SJCRH30 (cell line): ENCODE measurements around the gene RCOR1. TPM values are rescaled to one million over a fixed set of nuclear protein-coding genes. Genes with fewer than 3 reads are reported as not detected.
"Not testable (repeated sequence)": the region's sequence is repeated elsewhere in the genome, so short reads cannot be mapped to it uniquely, and the experiment has no call there.

Source experiments
- DNase-seq, 2 experiments: peaks; one replicate each; pipeline ENCODE4 v3.0.0-alpha.2; 2015 to 2020
- H3K27ac ChIP-seq: fragments of 250-450 bp; sonication (Bioruptor Pico); 2 replicates; pipeline ENCODE4 v1.5.1; 2020; ENCODE audit warnings: mild to moderate bottlenecking, moderate library complexity
- H3K27me3 ChIP-seq: fragments of 250-450 bp; sonication (Bioruptor Pico); 2 replicates; pipeline ENCODE4 v1.5.1; 2020; ENCODE audit warnings: mild to moderate bottlenecking, moderate library complexity
- H3K36me3 ChIP-seq: fragments of 250-450 bp; sonication (Bioruptor Pico); 2 replicates; pipeline ENCODE4 v1.5.1; 2020; ENCODE audit warnings: mild to moderate bottlenecking, moderate library complexity
- H3K4me1 ChIP-seq: fragments of 250-450 bp; sonication (Bioruptor Pico); 2 replicates; pipeline ENCODE4 v1.5.1; 2020; ENCODE audit warnings: mild to moderate bottlenecking, moderate library complexity
- H3K4me3 ChIP-seq: fragments of 250-450 bp; sonication (Bioruptor Pico); 2 replicates; pipeline ENCODE4 v1.5.1; 2020; ENCODE audit warnings: mild to moderate bottlenecking, moderate library complexity
- H3K9me3 ChIP-seq: fragments of 250-450 bp; sonication (Bioruptor Pico); replicated peaks from 2 replicates; pipeline ENCODE4 v1.5.1; 2020; ENCODE audit warnings: mild to moderate bottlenecking, moderate library complexity
- total RNA-seq: library from RNA; depleted of rRNA; stranded (reverse); fragments of >200 nt; shearing (Covaris generic); gene quantifications from 2 replicates; pipeline ENCODE4 v1.2.3, GENCODE V29; 2014

Gene RCOR1
- total RNA-seq, 1 experiment from 2014 or later = 18.2 TPM

GRCh38 chr14:102752239-102752847 lies 159.9 kb downstream of the RCOR1 start:
- H3K36me3 ChIP-seq = no peaks in the 10 kb centered on the region
- no peak overlapping the region for H3K4me3 ChIP-seq
- no peaks in the 10 kb centered on the region for H3K27me3 ChIP-seq
- DNase-seq = no peak
- no peak overlapping the region for H3K27ac ChIP-seq
- no peaks in the 10 kb centered on the region for H3K4me1 ChIP-seq
- H3K9me3 ChIP-seq = no peaks in the 10 kb centered on the region

- no peaks in the 10 kb centered on the region for H3K4me1 ChIP-seq
- H3K27ac ChIP-seq = no peak overlapping the region
- no peaks in the 10 kb centered on the region for H3K9me3 ChIP-seq
- DNase-seq = no peak
- H3K4me3 ChIP-seq = no peak overlapping the region
- no peaks in the 10 kb centered on the region for H3K36me3 ChIP-seq
- no peaks in the 10 kb centered on the region for H3K27me3 ChIP-seq
Observed at GRCh38 chr14:102754370-102755262, 162.2 kb downstream of the RCOR1 start.

- Histone ChIP-seq H3K9me3 (no peaks in the 10 kb centered on the region), H3K4me1 (peaks cover 9% of the 10 kb centered on the region), H3K36me3 (no peaks in the 10 kb centered on the region), H3K27me3 (no peaks in the 10 kb centered on the region), H3K4me3 (no peak overlapping the region), H3K27ac (no peak overlapping the region)
- no peak for DNase-seq
Observed at GRCh38 chr14:102757646-102758045, 165.2 kb downstream of the RCOR1 start.

GRCh38 chr14:102758087-102758486 lies 165.6 kb downstream of the RCOR1 start:
- Histone ChIP-seq H3K27ac (no peak overlapping the region), H3K4me3 (no peak overlapping the region), H3K36me3 (no peaks in the 10 kb centered on the region), H3K9me3 (no peaks in the 10 kb centered on the region), H3K4me1 (peaks cover 9% of the 10 kb centered on the region), H3K27me3 (no peaks in the 10 kb centered on the region)
- DNase-seq = no peak

GRCh38 chr14:102759456-102760187 lies 167.2 kb downstream of the RCOR1 start:
- Histone ChIP-seq H3K9me3 (no peaks in the 10 kb centered on the region), H3K4me1 (peaks cover 9% of the 10 kb centered on the region), H3K27me3 (no peaks in the 10 kb centered on the region), H3K4me3 (no peak overlapping the region), H3K27ac (no peak overlapping the region), H3K36me3 (no peaks in the 10 kb centered on the region)
- DNase-seq = peak in 1 of 2 experiments; percentile 47

- Histone ChIP-seq H3K4me3 (no peak overlapping the region), H3K27me3 (no peaks in the 10 kb centered on the region), H3K36me3 (no peaks in the 10 kb centered on the region), H3K4me1 (peaks cover 9% of the 10 kb centered on the region), H3K9me3 (no peaks in the 10 kb centered on the region), H3K27ac (no peak overlapping the region)
- DNase-seq = peak; percentile 54 to 74
Observed at GRCh38 chr14:102760496-102761193, 168.2 kb downstream of the RCOR1 start.

- H3K27ac ChIP-seq = no peak overlapping the region
- H3K9me3 ChIP-seq = no peaks in the 10 kb centered on the region
- DNase-seq = no peak
- H3K36me3 ChIP-seq = no peaks in the 10 kb centered on the region
- no peaks in the 10 kb centered on the region for H3K27me3 ChIP-seq
- no peak overlapping the region for H3K4me3 ChIP-seq
- peaks cover 9% of the 10 kb centered on the region for H3K4me1 ChIP-seq
Observed at GRCh38 chr14:102761206-102761605, 168.8 kb downstream of the RCOR1 start.

GRCh38 chr14:102764220-102764671 lies 171.8 kb downstream of the RCOR1 start:
- Histone ChIP-seq H3K9me3 (no peaks in the 10 kb centered on the region), H3K27ac (no peak overlapping the region), H3K4me3 (no peak overlapping the region), H3K4me1 (peaks cover 9% of the 10 kb centered on the region), H3K27me3 (no peaks in the 10 kb centered on the region), H3K36me3 (no peaks in the 10 kb centered on the region)
- no peak for DNase-seq

GRCh38 chr14:102765770-102766169 lies 173.3 kb downstream of the RCOR1 start:
- H3K27ac ChIP-seq, H3K36me3 ChIP-seq, H3K4me1 ChIP-seq, H3K27me3 ChIP-seq, DNase-seq, H3K9me3 ChIP-seq, H3K4me3 ChIP-seq: not testable (repeated sequence)

GRCh38 chr14:102768223-102769048 lies 176.0 kb downstream of the RCOR1 start:
- DNase-seq = no peak
- no peaks in the 10 kb centered on the region for H3K36me3 ChIP-seq
- H3K4me3 ChIP-seq = no peak overlapping the region
- no peaks in the 10 kb centered on the region for H3K27me3 ChIP-seq
- H3K27ac ChIP-seq = no peak overlapping the region
- no peaks in the 10 kb centered on the region for H3K4me1 ChIP-seq
- H3K9me3 ChIP-seq = no peaks in the 10 kb centered on the region

GRCh38 chr14:102769049-102769327 lies 176.5 kb downstream of the RCOR1 start:
- no peak overlapping the region for H3K27ac ChIP-seq
- no peaks in the 10 kb centered on the region for H3K4me1 ChIP-seq
- H3K36me3 ChIP-seq = no peaks in the 10 kb centered on the region
- DNase-seq = no peak
- no peaks in the 10 kb centered on the region for H3K27me3 ChIP-seq
- no peaks in the 10 kb centered on the region for H3K9me3 ChIP-seq
- no peak overlapping the region for H3K4me3 ChIP-seq

GRCh38 chr14:102770147-102771123 lies 178.0 kb downstream of the RCOR1 start:
- no peak overlapping the region for H3K27ac ChIP-seq
- no peaks in the 10 kb centered on the region for H3K4me1 ChIP-seq
- no peaks in the 10 kb centered on the region for H3K27me3 ChIP-seq
- DNase-seq = no peak
- H3K4me3 ChIP-seq = no peak overlapping the region
- no peaks in the 10 kb centered on the region for H3K9me3 ChIP-seq
- H3K36me3 ChIP-seq = no peaks in the 10 kb centered on the region

GRCh38 chr14:102771144-102771543 lies 178.7 kb downstream of the RCOR1 start:
- Histone ChIP-seq H3K4me1 (no peaks in the 10 kb centered on the region), H3K27ac (no peak overlapping the region), H3K9me3 (no peaks in the 10 kb centered on the region), H3K36me3 (no peaks in the 10 kb centered on the region), H3K4me3 (no peak overlapping the region), H3K27me3 (no peaks in the 10 kb centered on the region)
- no peak for DNase-seq
